RWPE2 (cell line): Measurements from ENCODE around the gene PPM1B.

Source experiments
- ATAC-seq: fragments of 200-7000 bp; cut with Tn5 transposase; 3 replicates; pipeline ENCODE4 v1.9.1; 2021; ENCODE audit warnings: low read depth
- DNase-seq: peaks from one replicate; pipeline ENCODE4 v3.0.0-alpha.2; 2020; ENCODE audit warnings: low spot score
- H3K27ac ChIP-seq: fragments of 450-650 bp; 2 replicates; pipeline ENCODE4 v1.5.1; 2017; ENCODE audit warnings: mild to moderate bottlenecking; ENCODE audit not compliant: poor library complexity, severe bottlenecking
- H3K27me3 ChIP-seq: fragments of 250-450 bp; sonication (Bioruptor Pico); 2 replicates; pipeline ENCODE4 v1.5.1; 2021; ENCODE audit warnings: mild to moderate bottlenecking, moderate library complexity; ENCODE audit not compliant: insufficient read depth, poor library complexity, severe bottlenecking
- H3K36me3 ChIP-seq: fragments of 250-450 bp; sonication (Bioruptor Pico); 2 replicates; pipeline ENCODE4 v1.5.1; 2020; ENCODE audit warnings: low read depth, mild to moderate bottlenecking, moderate library complexity
- H3K4me1 ChIP-seq: fragments of 250-450 bp; sonication (Bioruptor Pico); 2 replicates; pipeline ENCODE4 v1.5.1; 2021; ENCODE audit warnings: mild to moderate bottlenecking, moderate library complexity; ENCODE audit not compliant: insufficient read depth, poor library complexity, severe bottlenecking
- H3K4me3 ChIP-seq: fragments of 250-450 bp; sonication (Bioruptor Pico); 2 replicates; pipeline ENCODE4 v1.5.1; 2021; ENCODE audit warnings: mild to moderate bottlenecking, moderate library complexity; ENCODE audit not compliant: severe bottlenecking
- H3K9me3 ChIP-seq: fragments of 250-450 bp; sonication (Bioruptor Pico); 2 replicates; pipeline ENCODE4 v1.5.1; 2021; ENCODE audit warnings: mild to moderate bottlenecking, moderate library complexity; ENCODE audit not compliant: severe bottlenecking
- TF ChIP-seq, protein P1 (sequence below): fragments of 450-650 bp; IDR thresholded peaks from one replicate; pipeline ENCODE4 v1.5.1; 2017; ENCODE audit warnings: mild to moderate bottlenecking, moderate library complexity; ENCODE audit not compliant: poor library complexity, severe bottlenecking

Gene PPM1B

GRCh38 chr2:44233450-44234128 is 64.9 kb downstream of the PPM1B start:
- H3K27me3 ChIP-seq, result no peaks in the 10 kb centered on the region
- DNase-seq, result no peak
- H3K4me3 ChIP-seq, result no peak overlapping the region
- TF ChIP-seq, protein P1, sequence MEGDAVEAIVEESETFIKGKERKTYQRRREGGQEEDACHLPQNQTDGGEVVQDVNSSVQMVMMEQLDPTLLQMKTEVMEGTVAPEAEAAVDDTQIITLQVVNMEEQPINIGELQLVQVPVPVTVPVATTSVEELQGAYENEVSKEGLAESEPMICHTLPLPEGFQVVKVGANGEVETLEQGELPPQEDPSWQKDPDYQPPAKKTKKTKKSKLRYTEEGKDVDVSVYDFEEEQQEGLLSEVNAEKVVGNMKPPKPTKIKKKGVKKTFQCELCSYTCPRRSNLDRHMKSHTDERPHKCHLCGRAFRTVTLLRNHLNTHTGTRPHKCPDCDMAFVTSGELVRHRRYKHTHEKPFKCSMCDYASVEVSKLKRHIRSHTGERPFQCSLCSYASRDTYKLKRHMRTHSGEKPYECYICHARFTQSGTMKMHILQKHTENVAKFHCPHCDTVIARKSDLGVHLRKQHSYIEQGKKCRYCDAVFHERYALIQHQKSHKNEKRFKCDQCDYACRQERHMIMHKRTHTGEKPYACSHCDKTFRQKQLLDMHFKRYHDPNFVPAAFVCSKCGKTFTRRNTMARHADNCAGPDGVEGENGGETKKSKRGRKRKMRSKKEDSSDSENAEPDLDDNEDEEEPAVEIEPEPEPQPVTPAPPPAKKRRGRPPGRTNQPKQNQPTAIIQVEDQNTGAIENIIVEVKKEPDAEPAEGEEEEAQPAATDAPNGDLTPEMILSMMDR, result no peak
- peaks cover 14% of the 10 kb centered on the region for H3K4me1 ChIP-seq
- H3K9me3 ChIP-seq, result no peaks in the 10 kb centered on the region
- ATAC-seq, result peak; percentile 81
- no peaks in the 10 kb centered on the region; the same call in 1 of the 2 replicates for H3K36me3 ChIP-seq
- H3K27ac ChIP-seq, result peak overlapping the region; percentile 52

DNA sequence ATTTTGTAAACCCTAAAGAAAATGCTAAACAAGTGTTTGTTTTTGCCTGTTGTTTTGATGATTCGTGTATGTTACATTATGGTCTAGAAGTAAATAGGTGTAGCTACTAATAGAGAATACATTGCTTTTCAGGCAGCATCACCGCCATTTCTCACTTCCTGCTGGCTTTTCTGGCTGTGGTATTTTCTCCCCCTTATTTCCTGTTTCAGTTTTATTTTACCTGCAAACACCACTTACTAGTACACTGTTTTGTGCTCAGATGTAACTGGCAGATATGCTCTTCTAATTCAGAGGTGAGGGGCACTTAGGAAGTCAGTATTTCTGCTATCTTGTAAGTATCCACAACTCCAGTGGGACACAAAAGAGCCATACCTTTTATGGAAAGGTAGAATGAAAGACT is 68.5 kb downstream of the PPM1B start:
- no peaks in the 10 kb centered on the region for H3K27me3 ChIP-seq
- no peaks in the 10 kb centered on the region for H3K36me3 ChIP-seq
- TF ChIP-seq, protein P1, result no peak
- peaks cover 14% of the 10 kb centered on the region for H3K4me1 ChIP-seq
- H3K27ac ChIP-seq, result no peak overlapping the region
- H3K4me3 ChIP-seq, result no peak overlapping the region
- ATAC-seq, result no peak
- DNase-seq, result no peak
- H3K9me3 ChIP-seq, result no peaks in the 10 kb centered on the region

DNA sequence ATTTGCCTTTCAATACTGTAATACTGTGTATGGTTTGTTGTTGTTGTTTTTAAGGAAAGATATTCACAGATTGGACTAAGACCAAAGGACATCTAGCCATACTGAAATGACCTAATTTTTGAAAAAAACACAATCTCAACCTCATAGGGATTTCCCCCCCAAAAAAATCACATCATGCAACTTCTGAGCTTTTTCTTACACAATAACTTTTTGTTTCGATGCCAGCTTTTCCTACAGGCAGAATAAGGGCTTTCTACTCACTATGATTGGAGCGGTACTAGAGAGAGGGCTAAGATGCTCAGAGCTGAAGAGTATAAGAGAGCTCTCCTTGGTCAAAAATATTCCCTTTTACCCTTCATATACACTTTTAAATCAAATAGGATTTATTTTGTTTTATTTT is 74.2 kb downstream of the PPM1B start:
- Histone ChIP-seq H3K4me1 (peaks cover 9% of the 10 kb centered on the region), H3K9me3 (no peaks in the 10 kb centered on the region), H3K27ac (no peak overlapping the region), H3K36me3 (no peaks in the 10 kb centered on the region), H3K4me3 (no peak overlapping the region), H3K27me3 (no peaks in the 10 kb centered on the region)
- TF ChIP-seq, protein P1, result no peak
- DNase-seq (no peak), ATAC-seq (no peak)

- Histone ChIP-seq H3K4me1 (peaks cover 9% of the 10 kb centered on the region), H3K9me3 (no peaks in the 10 kb centered on the region), H3K27ac (no peak overlapping the region), H3K27me3 (no peaks in the 10 kb centered on the region), H3K36me3 (no peaks in the 10 kb centered on the region), H3K4me3 (no peak overlapping the region)
- peak; percentile 58; the same call in 1 of the 3 replicates for ATAC-seq
- TF ChIP-seq, protein P1, result peak; percentile 80
- DNase-seq, result no peak
Observed at GRCh38 chr2:44244135-44244871, 75.6 kb downstream of the PPM1B start.
